HFFc6 (cell line): ENCODE measurements around the gene TAX1BP3. TPM values are rescaled to one million over a fixed set of nuclear protein-coding genes. Genes with fewer than 3 reads are reported as not detected.
A peak's percentile ranks its signal among the peaks of the same experiment; 100 is the strongest.

Experiments
- DNase-seq: peaks from one replicate; pipeline ENCODE4 v3.0.0-alpha.2; 2018
- H3K27ac Mint-ChIP-seq: 2 replicates; pipeline ENCODE4 v1.8.0; 2020; ENCODE audit warnings: mild to moderate bottlenecking, mixed read lengths
- H3K27me3 Mint-ChIP-seq: 2 replicates; pipeline ENCODE4 v1.8.0; 2021; ENCODE audit warnings: mild to moderate bottlenecking, moderate library complexity, mixed read lengths; ENCODE audit not compliant: insufficient read depth
- H3K36me3 Mint-ChIP-seq: 2 replicates; pipeline ENCODE4 v1.8.0; 2021; ENCODE audit warnings: low read depth, mixed read lengths
- H3K4me1 Mint-ChIP-seq: 2 replicates; pipeline ENCODE4 v1.8.0; 2020; ENCODE audit warnings: low read depth, mixed read lengths
- H3K4me3 Mint-ChIP-seq: 2 replicates; pipeline ENCODE4 v1.8.0; 2020; ENCODE audit warnings: mild to moderate bottlenecking, moderate library complexity, mixed read lengths
- H3K9me3 Mint-ChIP-seq: 2 replicates; pipeline ENCODE4 v1.8.0; 2020; ENCODE audit warnings: mild to moderate bottlenecking, mixed read lengths
- total RNA-seq, 6 experiments: library from RNA; stranded (reverse); fragmentation: NEBNext Ultra II Directional; extraction: Animal tissue kit (Norgen Biotek cat#: 25700); gene quantifications; 2 replicates in 1 of 6; 3 replicates in 5 of 6; pipeline ENCODE4 v1.2.3, GENCODE V29; 2021
- TF ChIP-seq, protein P1 (sequence below): fragments of 200-600 bp; sonication (generic); IDR thresholded peaks from 2 replicates; pipeline ENCODE4 v1.5.0; 2021; ENCODE audit warnings: antibody characterized with exemption, mild to moderate bottlenecking

The TAX1BP3 gene
- total RNA-seq, 6 experiments from 2014 or later, result 289 to 336 (median 313) TPM

DNA sequence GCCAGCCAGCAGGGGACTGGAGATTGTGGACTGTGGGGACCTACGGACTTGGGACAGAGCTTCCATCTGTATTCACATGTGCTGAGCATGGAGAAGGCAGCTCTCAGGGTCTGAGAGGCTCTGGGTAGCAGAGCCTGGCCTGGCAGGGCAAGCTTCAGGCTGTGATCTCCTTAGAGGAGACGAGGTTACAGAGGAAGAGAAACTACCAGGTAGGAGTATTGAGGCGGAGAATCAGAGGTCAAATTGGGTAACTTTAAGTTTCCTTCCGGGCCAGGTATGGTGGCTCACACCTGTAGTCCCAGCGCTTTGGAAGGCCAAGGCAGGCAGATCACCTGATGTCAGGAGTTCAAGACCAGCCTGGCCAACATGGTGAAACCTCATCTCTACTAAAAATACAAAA, 23.1 kb downstream of the TAX1BP3 start:
- DNase-seq, result no peak
- Mint-ChIP-seq H3K27me3 (no peaks in the 10 kb centered on the region; the same call in 1 of the 2 replicates), H3K4me1 (peaks cover 16% of the 10 kb centered on the region), H3K27ac (no peak overlapping the region), H3K4me3 (no peak overlapping the region), H3K36me3 (peaks cover 4% of the 10 kb centered on the region; the same call in 1 of the 2 replicates), H3K9me3 (no peaks in the 10 kb centered on the region)
- TF ChIP-seq, protein P1, sequence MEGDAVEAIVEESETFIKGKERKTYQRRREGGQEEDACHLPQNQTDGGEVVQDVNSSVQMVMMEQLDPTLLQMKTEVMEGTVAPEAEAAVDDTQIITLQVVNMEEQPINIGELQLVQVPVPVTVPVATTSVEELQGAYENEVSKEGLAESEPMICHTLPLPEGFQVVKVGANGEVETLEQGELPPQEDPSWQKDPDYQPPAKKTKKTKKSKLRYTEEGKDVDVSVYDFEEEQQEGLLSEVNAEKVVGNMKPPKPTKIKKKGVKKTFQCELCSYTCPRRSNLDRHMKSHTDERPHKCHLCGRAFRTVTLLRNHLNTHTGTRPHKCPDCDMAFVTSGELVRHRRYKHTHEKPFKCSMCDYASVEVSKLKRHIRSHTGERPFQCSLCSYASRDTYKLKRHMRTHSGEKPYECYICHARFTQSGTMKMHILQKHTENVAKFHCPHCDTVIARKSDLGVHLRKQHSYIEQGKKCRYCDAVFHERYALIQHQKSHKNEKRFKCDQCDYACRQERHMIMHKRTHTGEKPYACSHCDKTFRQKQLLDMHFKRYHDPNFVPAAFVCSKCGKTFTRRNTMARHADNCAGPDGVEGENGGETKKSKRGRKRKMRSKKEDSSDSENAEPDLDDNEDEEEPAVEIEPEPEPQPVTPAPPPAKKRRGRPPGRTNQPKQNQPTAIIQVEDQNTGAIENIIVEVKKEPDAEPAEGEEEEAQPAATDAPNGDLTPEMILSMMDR, result no peak

DNA sequence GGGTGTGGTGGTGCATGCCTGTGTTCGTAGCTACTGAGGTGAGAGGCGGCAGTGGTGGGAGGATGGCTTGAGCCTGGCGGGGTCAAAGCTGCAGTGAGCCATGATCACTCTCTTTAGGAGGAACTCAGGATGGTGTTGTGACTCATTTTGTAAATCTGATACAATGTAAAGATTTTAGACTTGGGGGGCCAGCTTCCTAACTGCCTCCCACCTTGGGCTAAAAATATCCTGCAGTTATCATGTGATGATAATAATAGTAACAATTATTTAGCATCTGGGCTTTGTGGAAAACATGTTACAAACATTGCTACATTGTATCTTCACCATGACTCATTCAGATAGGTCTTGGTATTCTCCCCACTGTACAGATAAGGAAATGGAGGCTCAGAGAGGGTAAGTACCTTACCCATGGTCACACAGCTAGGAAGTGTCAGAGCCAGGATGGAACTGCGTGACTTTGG, 24.5 kb downstream of the TAX1BP3 start:
- Mint-ChIP-seq H3K4me1 (peaks cover 23% of the 10 kb centered on the region), H3K36me3 (peaks cover 4% of the 10 kb centered on the region; the same call in 1 of the 2 replicates), H3K27ac (no peak overlapping the region), H3K27me3 (no peaks in the 10 kb centered on the region; the same call in 1 of the 2 replicates), H3K9me3 (no peaks in the 10 kb centered on the region), H3K4me3 (no peak overlapping the region)
- TF ChIP-seq, protein P1, result no peak
- no peak for DNase-seq

DNA sequence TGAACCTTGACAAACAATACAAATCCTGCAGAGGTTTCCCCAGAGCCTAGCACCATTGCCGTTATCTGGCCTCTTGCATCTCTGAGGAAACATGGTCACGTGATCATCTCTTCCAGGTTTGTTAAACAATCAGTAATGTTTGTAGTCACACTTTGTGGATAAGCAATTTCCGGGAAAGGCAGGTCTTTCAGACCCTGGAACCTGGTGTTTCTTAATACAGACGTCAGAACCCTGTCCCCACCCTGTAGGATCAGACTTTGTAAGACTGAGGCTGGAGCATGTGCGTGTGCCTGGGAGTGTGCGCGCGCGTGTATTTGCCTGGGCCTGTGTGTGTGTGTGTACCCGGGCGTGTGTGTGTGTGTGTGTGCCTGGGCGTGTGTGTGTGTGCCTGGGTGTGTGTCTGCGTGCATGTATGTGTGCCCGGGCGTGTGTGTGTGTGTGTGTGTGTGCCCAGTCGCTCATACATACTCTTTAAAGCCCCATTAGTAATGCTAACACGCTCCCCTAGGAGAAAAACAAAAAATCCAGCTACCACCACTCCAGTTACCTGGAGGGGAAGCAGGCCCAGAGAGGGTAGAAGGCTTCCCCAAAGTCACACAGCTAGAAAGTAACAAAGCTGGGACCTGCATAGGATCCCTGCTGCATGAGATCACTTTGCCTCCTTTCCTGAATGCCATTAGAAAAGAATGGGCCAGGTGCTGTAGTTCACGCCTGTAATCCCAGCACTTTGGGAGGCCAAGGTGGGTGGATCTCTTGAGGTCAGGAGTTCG, 26.5 kb downstream of the TAX1BP3 start:
- Mint-ChIP-seq H3K27me3 (no peaks in the 10 kb centered on the region; the same call in 1 of the 2 replicates), H3K36me3 (peaks cover 4% of the 10 kb centered on the region; the same call in 1 of the 2 replicates), H3K9me3 (no peaks in the 10 kb centered on the region), H3K27ac (no peak overlapping the region), H3K4me3 (no peak overlapping the region), H3K4me1 (peaks cover 26% of the 10 kb centered on the region)
- no peak for DNase-seq
- TF ChIP-seq, protein P1, result no peak

DNA sequence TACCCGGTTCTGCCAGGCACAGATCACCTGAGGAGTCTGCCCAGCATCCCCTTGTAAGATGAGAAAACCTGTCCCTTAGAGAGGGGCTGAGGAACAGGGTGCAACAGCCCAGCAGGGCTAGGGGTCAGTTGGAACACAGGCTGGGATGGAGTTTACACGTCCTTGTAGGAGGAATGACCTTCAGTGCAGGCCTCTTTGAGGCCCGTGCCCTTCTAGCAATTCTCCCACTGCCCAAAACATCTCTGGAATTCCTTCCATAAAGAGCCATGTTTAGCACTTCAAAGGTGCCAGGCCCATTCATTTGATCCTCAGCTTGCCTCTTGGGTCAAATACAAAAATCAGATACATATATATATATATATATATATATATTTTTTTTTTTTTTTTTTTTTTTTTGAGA, 27.4 kb downstream of the TAX1BP3 start:
- TF ChIP-seq, protein P1, result no peak
- Mint-ChIP-seq H3K27me3 (no peaks in the 10 kb centered on the region; the same call in 1 of the 2 replicates), H3K27ac (no peak overlapping the region), H3K4me3 (no peak overlapping the region), H3K4me1 (peaks cover 26% of the 10 kb centered on the region), H3K9me3 (no peaks in the 10 kb centered on the region), H3K36me3 (peaks cover 4% of the 10 kb centered on the region; the same call in 1 of the 2 replicates)
- DNase-seq, result no peak

DNA sequence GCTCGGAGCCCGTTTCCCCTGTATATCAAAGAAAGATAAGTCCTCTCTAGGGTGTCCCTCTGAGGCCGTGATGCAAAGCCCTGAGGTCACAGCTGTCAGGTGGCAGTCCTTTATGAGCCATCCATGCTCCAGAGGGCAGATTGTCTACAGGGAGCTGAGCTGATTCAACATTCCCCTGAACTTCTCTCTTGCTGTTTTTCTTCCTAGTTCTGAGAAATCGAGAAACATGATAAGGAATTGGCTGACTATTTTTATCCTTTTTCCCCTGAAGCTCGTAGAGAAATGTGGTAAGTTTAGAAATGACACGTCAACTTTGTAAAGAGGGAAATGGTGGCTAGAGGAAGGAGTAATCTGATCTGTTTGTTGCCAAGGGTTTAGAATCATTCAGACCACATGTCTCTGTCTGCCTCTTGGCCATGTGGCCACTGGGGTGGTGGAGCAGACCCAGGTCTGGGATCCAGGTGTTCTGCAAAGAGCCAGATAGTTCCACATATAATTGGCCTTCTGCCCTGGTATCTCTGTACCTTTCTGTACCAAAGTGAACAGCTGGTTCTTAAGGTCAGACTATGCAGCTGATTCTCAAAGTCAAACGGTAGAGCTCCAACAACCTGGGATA, 28.3 kb downstream of the TAX1BP3 start:
- Mint-ChIP-seq H3K4me3 (peak overlapping the region; percentile 22; the same call in 1 of the 2 replicates), H3K4me1 (peaks cover 26% of the 10 kb centered on the region), H3K27me3 (no peaks in the 10 kb centered on the region; the same call in 1 of the 2 replicates), H3K27ac (peak overlapping the region; percentile 77), H3K9me3 (no peaks in the 10 kb centered on the region), H3K36me3 (peaks cover 4% of the 10 kb centered on the region; the same call in 1 of the 2 replicates)
- peak; percentile 53 for DNase-seq
- TF ChIP-seq, protein P1, result no peak; the same call in 1 of the 2 replicates
